ENCODE measurements around the gene CREBRF. TPM values are rescaled to one million over a fixed set of nuclear protein-coding genes. Genes with fewer than 3 reads are reported as not detected.

Gene CREBRF
- polyA plus RNA-seq, 2 of the 4 experiments (the other 2 are of a cell fraction) = 1.8 to 7.2 TPM

- TF ChIP-seq SMC3 (IDR thresholded peaks at IDR 0.05) (peak; percentile 74), ZC3H11A (IDR thresholded peaks at IDR 0.05) (no peak), RNF2 (IDR thresholded peaks at IDR 0.05; ENCODE audit: borderline replicate concordance, low read depth) (no peak), FOSL2 (IDR thresholded peaks at IDR 0.05) (no peak), FOSL2 (CRISPR knock-in tag; IDR thresholded peaks at IDR 0.05) (peak; percentile 43; the same call in 1 of the 2 replicates), KDM5A (IDR thresholded peaks at IDR 0.05) (peak; percentile 76), CHD4 (IDR thresholded peaks at IDR 0.05; ENCODE audit: borderline replicate concordance) (no peak), MYC (IDR thresholded peaks at IDR 0.05; ENCODE audit: borderline replicate concordance, low read length) (peak; percentile 92), ZSCAN20 (CRISPR knock-in tag; IDR thresholded peaks at IDR 0.05) (no peak), BCL3 (IDR thresholded peaks at IDR 0.05) (0 out of 3 replicates have a peak, but pooled peaks have one; percentile 63), HOXA7 (CRISPR knock-in tag; IDR thresholded peaks at IDR 0.05) (no peak), EHF (CRISPR knock-in tag; IDR thresholded peaks at IDR 0.05) (no peak), SREBF2 (IDR thresholded peaks at IDR 0.05) (no peak), NPAS2 (CRISPR knock-in tag; IDR thresholded peaks at IDR 0.05; ENCODE audit: borderline replicate concordance) (no peak), HOXB13 (CRISPR knock-in tag; IDR thresholded peaks at IDR 0.05; ENCODE audit: low read depth) (no peak), RARB (CRISPR knock-in tag; IDR thresholded peaks at IDR 0.05) (no peak), HOXB5 (CRISPR knock-in tag; IDR thresholded peaks at IDR 0.05) (no peak), POLR2AphosphoS2 (conservative IDR thresholded peaks at IDR 0.05; ENCODE audit: low read length) (no peak), NR3C1 (IDR thresholded peaks at IDR 0.05) (no peak), EP300 (IDR thresholded peaks at IDR 0.05) (no peak), HEYL (CRISPR knock-in tag; IDR thresholded peaks at IDR 0.05) (no peak), PBX3 (IDR thresholded peaks at IDR 0.05) (peak; percentile 24; the same call in 1 of the 2 replicates), TP53 (CRISPR knock-in tag; IDR thresholded peaks at IDR 0.05) (no peak), JUNB (IDR thresholded peaks at IDR 0.05) (no peak), MAZ (IDR thresholded peaks at IDR 0.05; ENCODE audit: borderline replicate concordance, low read depth, low read length) (peak; percentile 89; the same call in 1 of the 2 replicates)
- TF ChIP-seq, protein P1, sequence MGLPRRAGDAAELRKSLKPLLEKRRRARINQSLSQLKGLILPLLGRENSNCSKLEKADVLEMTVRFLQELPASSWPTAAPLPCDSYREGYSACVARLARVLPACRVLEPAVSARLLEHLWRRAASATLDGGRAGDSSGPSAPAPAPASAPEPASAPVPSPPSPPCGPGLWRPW (IDR thresholded peaks at IDR 0.05) = no peak
- TF ChIP-seq, protein P2, sequence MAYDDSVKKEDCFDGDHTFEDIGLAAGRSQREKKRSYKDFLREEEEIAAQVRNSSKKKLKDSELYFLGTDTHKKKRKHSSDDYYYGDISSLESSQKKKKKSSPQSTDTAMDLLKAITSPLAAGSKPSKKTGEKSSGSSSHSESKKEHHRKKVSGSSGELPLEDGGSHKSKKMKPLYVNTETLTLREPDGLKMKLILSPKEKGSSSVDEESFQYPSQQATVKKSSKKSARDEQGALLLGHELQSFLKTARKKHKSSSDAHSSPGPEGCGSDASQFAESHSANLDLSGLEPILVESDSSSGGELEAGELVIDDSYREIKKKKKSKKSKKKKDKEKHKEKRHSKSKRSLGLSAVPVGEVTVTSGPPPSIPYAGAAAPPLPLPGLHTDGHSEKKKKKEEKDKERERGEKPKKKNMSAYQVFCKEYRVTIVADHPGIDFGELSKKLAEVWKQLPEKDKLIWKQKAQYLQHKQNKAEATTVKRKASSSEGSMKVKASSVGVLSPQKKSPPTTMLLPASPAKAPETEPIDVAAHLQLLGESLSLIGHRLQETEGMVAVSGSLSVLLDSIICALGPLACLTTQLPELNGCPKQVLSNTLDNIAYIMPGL (CRISPR knock-in tag; IDR thresholded peaks at IDR 0.05; ENCODE audit: borderline replicate concordance) = no peak
- TF ChIP-seq, protein P3, sequence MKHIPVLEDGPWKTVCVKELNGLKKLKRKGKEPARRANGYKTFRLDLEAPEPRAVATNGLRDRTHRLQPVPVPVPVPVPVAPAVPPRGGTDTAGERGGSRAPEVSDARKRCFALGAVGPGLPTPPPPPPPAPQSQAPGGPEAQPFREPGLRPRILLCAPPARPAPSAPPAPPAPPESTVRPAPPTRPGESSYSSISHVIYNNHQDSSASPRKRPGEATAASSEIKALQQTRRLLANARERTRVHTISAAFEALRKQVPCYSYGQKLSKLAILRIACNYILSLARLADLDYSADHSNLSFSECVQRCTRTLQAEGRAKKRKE (CRISPR knock-in tag; IDR thresholded peaks at IDR 0.05; ENCODE audit: low read depth) = no peak
- TF ChIP-seq, protein P4, sequence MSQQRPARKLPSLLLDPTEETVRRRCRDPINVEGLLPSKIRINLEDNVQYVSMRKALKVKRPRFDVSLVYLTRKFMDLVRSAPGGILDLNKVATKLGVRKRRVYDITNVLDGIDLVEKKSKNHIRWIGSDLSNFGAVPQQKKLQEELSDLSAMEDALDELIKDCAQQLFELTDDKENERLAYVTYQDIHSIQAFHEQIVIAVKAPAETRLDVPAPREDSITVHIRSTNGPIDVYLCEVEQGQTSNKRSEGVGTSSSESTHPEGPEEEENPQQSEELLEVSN (IDR thresholded peaks at IDR 0.05; ENCODE audit: borderline replicate concordance, low read depth) = peak; percentile 56
Measured at GRCh38 chr5:173144200-173145176, 88.3 kb downstream of the CREBRF start, which contains the start of gene BNIP1 (continued).
